Thyroid gland (tissue), 4 donors: ENCODE data around the gene MRRF.

ENCODE experiments used
- POLR2A ChIP-seq, 2 donors: fragments of 450-650 bp; IDR thresholded peaks; one replicate each; pipeline ENCODE4 v1.6.1; 2017; ENCODE audit warnings: antibody characterized with exemption in 2 of 2, mild to moderate bottlenecking in 2 of 2, moderate library complexity in 1 of 2
- TF ChIP-seq, protein P1 (sequence below), 6 experiments: fragments of 200-600 bp in 3 of 6; fragments of 450-650 bp in 3 of 6; sonication (generic) in 3 of 6; IDR thresholded peaks; one replicate each; pipeline ENCODE4 v1.5.1; 2016 to 2019; ENCODE audit warnings: antibody characterized with exemption in 6 of 6, mild to moderate bottlenecking in 2 of 6, inconsistent platforms in 1 of 6, moderate library complexity in 1 of 6

DNA sequence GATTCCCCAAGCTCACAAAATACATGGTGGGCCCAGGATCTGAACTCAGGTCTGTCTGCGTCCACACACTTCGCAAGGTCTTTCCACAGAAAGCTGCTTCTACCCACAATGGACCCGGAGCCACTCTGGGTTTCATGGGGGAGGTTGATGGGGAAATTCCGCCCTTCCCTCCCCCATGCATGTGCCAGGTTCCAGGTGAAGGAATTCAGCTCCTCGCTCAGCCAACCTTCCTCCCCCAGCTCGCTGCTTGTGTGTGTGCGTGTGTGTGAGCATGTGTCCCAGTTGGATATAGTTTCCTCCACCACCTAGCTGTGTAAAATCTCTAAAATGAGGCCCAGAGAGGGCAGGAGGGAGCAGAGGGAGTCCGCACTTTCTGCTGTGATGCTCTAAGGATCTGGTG, 107.2 kb downstream of the MRRF start:
- TF ChIP-seq POLR2A (IDR thresholded peaks at IDR 0.05), result no peak
- TF ChIP-seq, protein P1, sequence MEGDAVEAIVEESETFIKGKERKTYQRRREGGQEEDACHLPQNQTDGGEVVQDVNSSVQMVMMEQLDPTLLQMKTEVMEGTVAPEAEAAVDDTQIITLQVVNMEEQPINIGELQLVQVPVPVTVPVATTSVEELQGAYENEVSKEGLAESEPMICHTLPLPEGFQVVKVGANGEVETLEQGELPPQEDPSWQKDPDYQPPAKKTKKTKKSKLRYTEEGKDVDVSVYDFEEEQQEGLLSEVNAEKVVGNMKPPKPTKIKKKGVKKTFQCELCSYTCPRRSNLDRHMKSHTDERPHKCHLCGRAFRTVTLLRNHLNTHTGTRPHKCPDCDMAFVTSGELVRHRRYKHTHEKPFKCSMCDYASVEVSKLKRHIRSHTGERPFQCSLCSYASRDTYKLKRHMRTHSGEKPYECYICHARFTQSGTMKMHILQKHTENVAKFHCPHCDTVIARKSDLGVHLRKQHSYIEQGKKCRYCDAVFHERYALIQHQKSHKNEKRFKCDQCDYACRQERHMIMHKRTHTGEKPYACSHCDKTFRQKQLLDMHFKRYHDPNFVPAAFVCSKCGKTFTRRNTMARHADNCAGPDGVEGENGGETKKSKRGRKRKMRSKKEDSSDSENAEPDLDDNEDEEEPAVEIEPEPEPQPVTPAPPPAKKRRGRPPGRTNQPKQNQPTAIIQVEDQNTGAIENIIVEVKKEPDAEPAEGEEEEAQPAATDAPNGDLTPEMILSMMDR (IDR thresholded peaks at IDR 0.05), result no peak
